Trophoblast cell (in vitro differentiated cells and primary cell): Measurements from ENCODE around the gene DNAJC24.

ENCODE experiments used
- DNase-seq, 2 donors: peaks; one replicate each; pipeline ENCODE4 v3.0.0-alpha.2; 2016
- H2AFZ ChIP-seq: 2 replicates; pipeline ENCODE4 v1.6.1; 2013; ENCODE audit warnings: low read length, moderate library complexity, mild to moderate bottlenecking; ENCODE audit not compliant: insufficient read depth, poor library complexity
- H2AK5ac ChIP-seq: 2 replicates; pipeline ENCODE4 v1.6.1; 2013; ENCODE audit warnings: mild to moderate bottlenecking, low read length
- H2BK120ac ChIP-seq: 2 replicates; pipeline ENCODE4 v1.6.1; 2013; ENCODE audit warnings: low read length, mild to moderate bottlenecking, moderate library complexity; ENCODE audit not compliant: insufficient read depth, poor library complexity
- H2BK12ac ChIP-seq: 2 replicates; pipeline ENCODE4 v1.6.1; 2013; ENCODE audit warnings: mild to moderate bottlenecking, low read length, moderate library complexity
- H2BK5ac ChIP-seq: 2 replicates; pipeline ENCODE4 v1.6.1; 2013; ENCODE audit warnings: low read length, low read depth, moderate library complexity, mild to moderate bottlenecking; ENCODE audit not compliant: poor library complexity
- H3K14ac ChIP-seq: 2 replicates; pipeline ENCODE4 v1.6.1; 2013; ENCODE audit warnings: mild to moderate bottlenecking, low read length
- H3K18ac ChIP-seq: 2 replicates; pipeline ENCODE4 v1.6.1; 2013; ENCODE audit warnings: mild to moderate bottlenecking, low read length
- H3K23ac ChIP-seq: 2 replicates; pipeline ENCODE4 v1.6.1; 2013; ENCODE audit warnings: low read length
- H3K27ac ChIP-seq: 2 replicates; pipeline ENCODE4 v1.5.1; 2013; ENCODE audit warnings: low read depth, mild to moderate bottlenecking, inconsistent platforms, low read length, moderate library complexity
- H3K27me3 ChIP-seq: 2 replicates; pipeline ENCODE4 v1.6.1; 2013; ENCODE audit warnings: inconsistent platforms, mild to moderate bottlenecking, low read length, moderate library complexity; ENCODE audit not compliant: insufficient read depth
- H3K36me3 ChIP-seq, 2 experiments: 1 replicate in 1 of 2; 2 replicates in 1 of 2; pipeline ENCODE4 v1.6.1; 2013; ENCODE audit warnings: low read length in 2 of 2, mild to moderate bottlenecking in 2 of 2, moderate library complexity in 1 of 2; ENCODE audit not compliant: insufficient read depth in 2 of 2, control insufficient read depth in 1 of 2
- H3K4ac ChIP-seq: 2 replicates; pipeline ENCODE4 v1.6.1; 2013; ENCODE audit warnings: low read depth, mild to moderate bottlenecking, low read length, moderate library complexity
- H3K4me1 ChIP-seq, 2 experiments: 1 replicate in 1 of 2; 2 replicates in 1 of 2; pipeline ENCODE4 v1.6.1; 2013; ENCODE audit warnings: low read length in 2 of 2, mild to moderate bottlenecking in 2 of 2, moderate library complexity in 1 of 2; ENCODE audit not compliant: insufficient read depth in 2 of 2, control insufficient read depth in 1 of 2
- H3K4me2 ChIP-seq: 2 replicates; pipeline ENCODE4 v1.6.1; 2013; ENCODE audit warnings: inconsistent platforms, mild to moderate bottlenecking, low read length, moderate library complexity
- H3K4me3 ChIP-seq: 2 replicates; pipeline ENCODE4 v1.5.1; 2013; ENCODE audit warnings: mild to moderate bottlenecking, low read depth, low read length, inconsistent platforms
- H3K79me1 ChIP-seq: one replicate; pipeline ENCODE4 v1.6.1; 2013; ENCODE audit warnings: low read length
- H3K79me2 ChIP-seq: 2 replicates; pipeline ENCODE4 v1.6.1; 2013; ENCODE audit warnings: low read length, mild to moderate bottlenecking; ENCODE audit not compliant: control insufficient read depth, insufficient read depth, poor library complexity
- H3K9ac ChIP-seq: 2 replicates; pipeline ENCODE4 v1.6.1; 2013; ENCODE audit warnings: mild to moderate bottlenecking, low read length
- H3K9me3 ChIP-seq: 2 replicates; pipeline ENCODE4 v1.6.1; 2013; ENCODE audit warnings: low read depth, mild to moderate bottlenecking, control low read depth, inconsistent platforms, low read length; ENCODE audit not compliant: insufficient read depth
- H4K12ac ChIP-seq: 2 replicates; pipeline ENCODE4 v1.6.1; 2013; ENCODE audit warnings: low read depth, mild to moderate bottlenecking, low read length, moderate library complexity
- H4K8ac ChIP-seq: 2 replicates; pipeline ENCODE4 v1.6.1; 2013; ENCODE audit warnings: low read depth, mild to moderate bottlenecking, low read length, moderate library complexity
- H4K91ac ChIP-seq: one replicate; pipeline ENCODE4 v1.6.1; 2013; ENCODE audit warnings: low read depth, mild to moderate bottlenecking, low read length, moderate library complexity
- WGBS: extraction: QIAGEN DNeasy Blood & Tissue Kit; methylation state at CpG from one replicate; pipeline ENCODE4 v1.1.7; 2013; ENCODE audit warnings: missing lambda C conversion rate; ENCODE audit not compliant: insufficient read length, insufficient coverage; ENCODE audit errors: extremely low coverage; 5-methylcytosine and 5-hydroxymethylcytosine counted together

DNAJC24 gene

DNA sequence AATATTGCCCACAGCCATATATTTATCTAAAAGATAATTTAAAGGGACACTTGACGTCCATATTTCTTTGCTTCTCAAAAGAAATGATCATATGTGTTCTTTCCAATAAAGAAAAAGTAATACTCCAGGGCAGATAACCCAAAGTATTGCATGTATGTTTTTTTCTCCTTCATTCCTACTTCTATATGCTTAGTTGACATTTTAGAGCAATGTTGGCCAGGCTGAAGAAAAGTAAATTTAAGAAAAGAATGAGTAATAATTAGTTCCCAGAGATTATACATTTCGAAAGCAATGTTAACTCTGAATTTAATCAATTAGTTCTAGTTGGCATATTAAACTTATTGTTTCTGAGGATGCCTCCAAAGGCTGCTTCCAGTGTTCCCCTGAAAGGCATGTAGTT lies 48.2 kb downstream of the DNAJC24 start:
- no CpG with 5 or more reads among the region's 2 CpGs for WGBS
- Histone ChIP-seq H3K9ac (no peak overlapping the region), H3K4me2 (no peak overlapping the region)

DNA sequence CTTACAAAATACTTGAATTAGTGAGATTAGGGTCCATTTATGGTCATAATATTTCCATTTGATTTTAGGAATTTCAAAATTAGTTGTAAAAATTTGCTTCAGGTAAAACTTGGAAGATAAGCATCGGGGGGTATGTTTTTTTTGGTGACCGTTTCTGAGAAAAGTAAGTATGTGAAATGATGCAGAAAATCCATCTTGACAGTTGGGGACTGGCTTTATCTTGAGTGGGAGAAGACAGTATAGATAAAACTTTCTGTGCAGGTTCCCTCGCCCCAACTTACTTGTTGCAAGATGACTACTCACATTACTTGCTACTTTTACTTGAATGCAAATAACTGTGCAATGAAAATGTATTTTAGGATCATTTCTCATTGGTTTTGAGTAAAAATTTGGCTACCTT lies 49.5 kb downstream of the DNAJC24 start:
- Histone ChIP-seq H4K12ac (no peak overlapping the region), H4K8ac (no peak overlapping the region), H3K9me3 (no peaks in the 10 kb centered on the region), H3K4me3 (no peak overlapping the region), H2BK120ac (no peak overlapping the region), H3K36me3 (no peaks in the 10 kb centered on the region), H2BK12ac (no peak overlapping the region), H3K14ac (no peak overlapping the region), H3K27ac (no peak overlapping the region), H3K79me2 (no peaks in the 10 kb centered on the region), H3K4me1 (no peaks in the 10 kb centered on the region), H3K23ac (no peak overlapping the region), H2AK5ac (no peak overlapping the region), H3K4me2 (no peak overlapping the region), H4K91ac (no peak overlapping the region), H2AFZ (no peak overlapping the region), H3K4ac (no peak overlapping the region), H3K18ac (no peak overlapping the region), H3K9ac (no peak overlapping the region), H3K27me3 (no peaks in the 10 kb centered on the region), H3K79me1 (no peaks in the 10 kb centered on the region), H2BK5ac (no peak overlapping the region)
- WGBS = no CpG with 5 or more reads among the region's 3 CpGs
- no peak for DNase-seq

More for the DNA sequence above, 48.2 kb downstream of the DNAJC24 start:
- Histone ChIP-seq H3K23ac (no peak overlapping the region), H2BK5ac (no peak overlapping the region), H4K91ac (no peak overlapping the region), H3K4me3 (no peak overlapping the region), H2AFZ (no peak overlapping the region), H2AK5ac (no peak overlapping the region), H4K12ac (no peak overlapping the region), H3K18ac (no peak overlapping the region), H2BK120ac (no peak overlapping the region), H3K4me1 (no peaks in the 10 kb centered on the region), H3K79me2 (no peaks in the 10 kb centered on the region), H3K9me3 (no peaks in the 10 kb centered on the region), H3K4ac (no peak overlapping the region), H3K79me1 (no peaks in the 10 kb centered on the region), H3K27ac (no peak overlapping the region), H3K36me3 (no peaks in the 10 kb centered on the region), H2BK12ac (no peak overlapping the region), H3K27me3 (no peaks in the 10 kb centered on the region), H4K8ac (no peak overlapping the region), H3K14ac (no peak overlapping the region)
- no peak for DNase-seq

DNA sequence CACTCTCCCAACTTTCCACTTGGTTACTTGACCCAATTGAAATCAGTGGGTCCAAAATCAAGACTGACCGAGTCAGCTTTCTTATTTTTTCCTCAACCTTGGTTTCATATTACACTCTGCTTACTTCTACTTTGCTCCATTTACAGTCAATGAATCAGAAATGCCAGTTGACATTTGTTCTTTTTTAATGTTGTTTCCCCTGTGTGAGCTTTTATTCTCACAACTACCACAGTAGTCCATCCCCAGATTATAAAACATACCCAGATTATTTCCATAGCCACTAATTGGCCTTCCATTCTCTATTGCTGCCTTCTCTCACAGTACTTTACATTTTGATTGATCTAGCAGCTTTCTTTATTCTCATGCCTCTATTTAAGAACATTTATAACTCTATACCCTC lies 50.0 kb downstream of the DNAJC24 start:
- Histone ChIP-seq H2AK5ac (no peak overlapping the region), H3K27ac (no peak overlapping the region)

DNA sequence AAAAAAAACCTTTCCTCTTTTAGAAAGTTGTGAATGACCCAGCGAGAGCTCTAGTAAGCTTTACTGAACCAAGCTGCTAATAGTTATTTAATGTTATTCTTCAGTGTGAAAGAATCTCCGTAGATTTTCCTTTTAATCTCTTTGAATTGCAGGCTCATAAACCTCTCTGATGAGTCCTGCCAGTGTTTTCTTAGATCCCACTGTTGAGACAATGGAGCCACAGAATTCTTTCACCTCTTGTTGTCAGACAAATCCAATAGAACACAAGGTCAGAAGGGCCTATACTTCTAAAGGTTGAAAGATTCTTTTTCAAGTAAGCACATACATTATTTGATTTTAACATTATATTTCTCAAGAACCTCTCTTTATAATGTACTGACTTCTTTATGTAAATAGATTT lies 52.2 kb downstream of the DNAJC24 start:
- H2BK12ac ChIP-seq = no peak overlapping the region
- H4K91ac ChIP-seq = no peak overlapping the region
- H2BK5ac ChIP-seq = no peak overlapping the region
- no peak overlapping the region for H3K9ac ChIP-seq
- H3K27me3 ChIP-seq = no peaks in the 10 kb centered on the region
- H2AK5ac ChIP-seq = no peak overlapping the region
- no peak for DNase-seq
- H2BK120ac ChIP-seq = no peak overlapping the region
- H3K9me3 ChIP-seq = no peaks in the 10 kb centered on the region
- H3K18ac ChIP-seq = no peak overlapping the region
- H3K79me1 ChIP-seq = no peaks in the 10 kb centered on the region
- no peak overlapping the region for H4K8ac ChIP-seq
- no peak overlapping the region for H3K4ac ChIP-seq
- H3K79me2 ChIP-seq = no peaks in the 10 kb centered on the region
- H4K12ac ChIP-seq = no peak overlapping the region
- H3K4me2 ChIP-seq = no peak overlapping the region
- no peaks in the 10 kb centered on the region for H3K36me3 ChIP-seq
- no peak overlapping the region for H2AFZ ChIP-seq
- no peak overlapping the region for H3K4me3 ChIP-seq
- H3K27ac ChIP-seq = no peak overlapping the region
- no peak overlapping the region for H3K23ac ChIP-seq
- no peaks in the 10 kb centered on the region for H3K4me1 ChIP-seq
- no peak overlapping the region for H3K14ac ChIP-seq
- no CpG with 5 or more reads among the region's 2 CpGs for WGBS

More for the DNA sequence above, 50.0 kb downstream of the DNAJC24 start:
- no peak overlapping the region for H3K4me3 ChIP-seq
- no peaks in the 10 kb centered on the region for H3K79me1 ChIP-seq
- no peaks in the 10 kb centered on the region for H3K36me3 ChIP-seq
- H4K8ac ChIP-seq = no peak overlapping the region
- H2BK5ac ChIP-seq = no peak overlapping the region
- no peak overlapping the region for H4K12ac ChIP-seq
- H2BK12ac ChIP-seq = no peak overlapping the region
- H3K9ac ChIP-seq = no peak overlapping the region
- H3K14ac ChIP-seq = no peak overlapping the region
- no peak overlapping the region for H4K91ac ChIP-seq
- no peak overlapping the region for H2AFZ ChIP-seq
- no peak overlapping the region for H3K23ac ChIP-seq
- H3K4ac ChIP-seq = no peak overlapping the region
- H3K79me2 ChIP-seq = no peaks in the 10 kb centered on the region
- no peaks in the 10 kb centered on the region for H3K9me3 ChIP-seq
- no CpG with 5 or more reads among the region's 1 CpG for WGBS
- no peak for DNase-seq
- no peaks in the 10 kb centered on the region for H3K4me1 ChIP-seq
- H3K27me3 ChIP-seq = no peaks in the 10 kb centered on the region
- no peak overlapping the region for H3K4me2 ChIP-seq
- H2BK120ac ChIP-seq = no peak overlapping the region
- H3K18ac ChIP-seq = no peak overlapping the region
